ENCODE data around the gene AP1M1.
A peak's percentile ranks its signal among the peaks of the same experiment; 100 is the strongest.

GRCh38 chr19:16185123-16185767 lies 12.5 kb upstream of the AP1M1 start, which contains the start of gene FAM32A:
- TF ChIP-seq CTCF (IDR thresholded peaks at IDR 0.05) (peak; percentile 29 to 48 (median 39)), POLR2A (IDR thresholded peaks at IDR 0.05) (peak; percentile 72)
